Neutrophil (primary cell): ENCODE measurements around the gene MCC.

Experiments
- H3K27ac ChIP-seq: fragments of 200-600 bp; sonication (generic); 2 replicates; pipeline ENCODE4 v1.5.1; 2016; ENCODE audit warnings: mild to moderate bottlenecking, moderate library complexity
- H3K27me3 ChIP-seq: fragments of 200-600 bp; sonication (generic); 2 replicates; pipeline ENCODE4 v1.6.0; 2016; ENCODE audit warnings: mild to moderate bottlenecking
- H3K36me3 ChIP-seq: fragments of 200-600 bp; sonication (generic); 2 replicates; pipeline ENCODE4 v1.5.1; 2017
- H3K4me1 ChIP-seq, 2 experiments: fragments of 200-600 bp in 1 of 2; sonication (generic) in 1 of 2; 1 replicate in 1 of 2; 2 replicates in 1 of 2; pipeline versions ENCODE4 v1.5.1 to v1.6.1; 2013 to 2016; ENCODE audit warnings: low read depth in 1 of 2, low read length in 1 of 2, mild to moderate bottlenecking in 1 of 2, moderate library complexity in 1 of 2; ENCODE audit not compliant: control insufficient read depth in 1 of 2, insufficient read depth in 1 of 2
- H3K4me3 ChIP-seq, 2 experiments: fragments of 200-600 bp in 1 of 2; sonication (generic) in 1 of 2; 1 replicate in 1 of 2; 2 replicates in 1 of 2; pipeline ENCODE4 v1.5.1; 2013 to 2016; ENCODE audit warnings: low read depth in 1 of 2, low read length in 1 of 2, mild to moderate bottlenecking in 1 of 2, moderate library complexity in 1 of 2
- H3K9me3 ChIP-seq: fragments of 200-600 bp; sonication (generic); 2 replicates; pipeline ENCODE4 v1.5.1; 2016
- CTCF ChIP-seq: fragments of 200-600 bp; sonication (generic); IDR thresholded peaks from 2 replicates; pipeline ENCODE4 v1.5.1; 2016; ENCODE audit warnings: antibody characterized with exemption

Gene MCC

DNA sequence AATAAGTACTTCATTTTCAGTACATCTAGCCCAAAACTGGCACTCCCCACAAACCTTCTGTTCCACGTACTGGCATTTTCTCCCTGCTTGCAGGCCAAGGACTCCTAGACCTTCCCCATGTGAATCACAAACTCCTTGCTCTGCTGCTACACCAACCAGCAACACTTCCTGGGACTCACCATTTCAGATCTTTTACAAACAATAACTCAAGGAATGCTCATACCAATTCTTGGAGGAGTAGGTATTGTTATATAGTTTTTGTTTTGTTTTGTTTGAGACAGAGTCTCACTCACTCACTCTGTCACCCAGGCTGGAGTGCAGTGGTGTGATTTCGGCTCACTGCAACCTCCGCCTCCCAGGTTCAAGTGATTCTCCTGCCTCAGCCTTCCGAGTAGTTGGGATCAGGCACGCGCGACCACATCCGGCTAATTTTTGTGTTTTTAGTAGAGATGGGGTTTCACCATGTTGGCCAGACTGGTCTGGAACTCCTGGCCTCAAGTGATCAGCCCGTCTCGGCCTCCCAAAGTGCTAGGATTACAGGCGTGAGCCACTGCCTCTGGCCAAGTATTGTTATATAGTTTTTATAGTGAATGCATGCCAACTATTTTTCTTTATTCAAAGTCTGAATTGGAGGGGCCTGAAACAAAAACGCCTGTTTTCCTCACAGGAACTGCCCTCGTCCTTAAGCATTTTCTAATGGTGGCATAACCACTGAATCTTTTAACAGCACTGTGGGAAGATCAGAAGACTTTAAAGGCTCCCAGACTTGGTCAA lies 264.2 kb downstream of the MCC start:
- Histone ChIP-seq H3K9me3 (no peaks in the 10 kb centered on the region), H3K4me1 (no peaks in the 10 kb centered on the region), H3K27ac (no peak overlapping the region), H3K27me3 (no peaks in the 10 kb centered on the region), H3K36me3 (no peaks in the 10 kb centered on the region), H3K4me3 (no peak overlapping the region)
- TF ChIP-seq CTCF, result no peak

DNA sequence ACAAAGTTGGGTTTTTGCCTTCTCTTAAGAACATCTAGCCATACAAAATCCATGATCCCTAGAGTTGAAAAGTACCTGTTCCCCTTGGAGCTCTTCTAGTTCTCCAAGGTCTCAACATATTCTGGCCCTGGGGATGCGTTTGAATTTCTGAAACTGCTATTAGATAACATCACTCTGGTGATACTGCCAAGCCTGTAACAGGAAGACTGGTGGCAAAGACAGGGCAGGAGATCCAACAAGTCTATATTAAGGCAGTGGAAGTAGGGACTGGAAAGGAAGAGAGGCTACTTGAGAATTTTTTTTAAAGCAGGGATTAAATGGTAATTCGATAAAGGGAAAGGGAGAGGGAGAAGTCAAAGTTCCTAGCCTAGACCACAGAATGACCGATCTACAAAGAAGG lies 264.9 kb downstream of the MCC start:
- no peak for TF ChIP-seq CTCF
- H3K27ac ChIP-seq, result no peak overlapping the region
- H3K4me3 ChIP-seq, result no peak overlapping the region
- H3K9me3 ChIP-seq, result no peaks in the 10 kb centered on the region
- no peaks in the 10 kb centered on the region for H3K36me3 ChIP-seq
- no peaks in the 10 kb centered on the region for H3K4me1 ChIP-seq
- no peaks in the 10 kb centered on the region for H3K27me3 ChIP-seq

GRCh38 chr5:113221294-113222176 lies 266.7 kb downstream of the MCC start:
- Histone ChIP-seq H3K4me1 (no peaks in the 10 kb centered on the region), H3K36me3 (no peaks in the 10 kb centered on the region), H3K27ac (no peak overlapping the region), H3K4me3 (no peak overlapping the region), H3K9me3 (no peaks in the 10 kb centered on the region), H3K27me3 (no peaks in the 10 kb centered on the region)
- TF ChIP-seq CTCF, result no peak

DNA sequence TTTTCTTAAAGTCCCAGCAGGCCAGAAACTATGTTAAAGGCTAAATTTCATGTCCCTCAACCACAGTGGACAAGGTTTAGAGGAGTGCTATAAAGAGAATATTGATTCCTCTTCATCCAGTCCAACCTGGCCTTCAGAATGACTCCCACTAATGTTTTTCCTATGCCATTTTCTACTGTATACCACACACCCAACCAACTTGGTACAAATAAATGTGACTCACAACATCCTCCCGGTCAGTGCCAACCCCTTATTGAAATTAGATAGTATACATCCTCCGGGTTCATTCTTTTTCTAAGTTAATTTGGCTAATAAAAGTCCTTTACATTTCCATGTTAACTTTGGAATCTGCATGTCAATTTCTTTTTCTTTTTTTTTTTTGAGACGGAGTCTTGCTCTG lies 268.6 kb downstream of the MCC start:
- TF ChIP-seq CTCF, result no peak
- H3K9me3 ChIP-seq, result no peaks in the 10 kb centered on the region
- no peaks in the 10 kb centered on the region for H3K4me1 ChIP-seq
- no peak overlapping the region for H3K4me3 ChIP-seq
- H3K27me3 ChIP-seq, result no peaks in the 10 kb centered on the region
- no peaks in the 10 kb centered on the region for H3K36me3 ChIP-seq
- H3K27ac ChIP-seq, result no peak overlapping the region

DNA sequence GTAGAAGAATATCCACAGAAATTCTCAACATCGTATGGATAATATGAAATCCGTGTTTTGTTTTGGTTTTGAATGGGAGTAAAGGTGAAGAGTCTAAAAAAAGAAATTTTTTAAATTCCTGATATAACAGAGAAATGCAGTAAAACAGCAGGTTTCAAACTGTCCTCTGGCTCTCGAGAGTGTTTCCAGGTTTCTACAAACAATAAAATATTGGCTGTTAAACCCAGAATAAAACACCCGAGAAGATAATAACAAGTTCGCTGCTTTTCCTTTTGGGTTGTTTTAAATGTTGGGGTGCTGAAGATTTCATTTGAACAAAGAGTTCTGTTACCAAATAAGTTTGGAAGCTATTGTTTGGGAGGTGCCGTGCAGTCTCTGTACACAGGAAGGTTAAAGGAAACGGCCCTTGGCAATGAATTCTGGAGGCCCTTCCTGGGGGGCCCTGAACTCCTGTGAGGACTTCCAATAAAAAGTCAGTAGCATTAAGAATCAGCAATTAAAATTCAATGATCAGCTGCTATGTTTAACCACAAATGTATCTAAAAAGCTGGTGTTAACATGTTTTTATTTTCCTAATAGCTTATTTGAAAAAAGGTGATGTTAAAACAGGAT lies 269.2 kb downstream of the MCC start:
- TF ChIP-seq CTCF, result no peak
- H3K27ac ChIP-seq, result no peak overlapping the region
- no peaks in the 10 kb centered on the region for H3K27me3 ChIP-seq
- no peak overlapping the region for H3K4me3 ChIP-seq
- H3K36me3 ChIP-seq, result no peaks in the 10 kb centered on the region
- H3K9me3 ChIP-seq, result no peaks in the 10 kb centered on the region
- H3K4me1 ChIP-seq, result no peaks in the 10 kb centered on the region
